ENCODE data around the gene CNTFR. TPM values are rescaled to one million over a fixed set of nuclear protein-coding genes. Genes with fewer than 3 reads are reported as not detected.

Gene CNTFR
- total and polyA plus RNA-seq, 2 of the 8 experiments (the other 6 are each of a cell fraction or from before 2014, with no cell fraction given): 1.2 to 4.2 TPM

DNA sequence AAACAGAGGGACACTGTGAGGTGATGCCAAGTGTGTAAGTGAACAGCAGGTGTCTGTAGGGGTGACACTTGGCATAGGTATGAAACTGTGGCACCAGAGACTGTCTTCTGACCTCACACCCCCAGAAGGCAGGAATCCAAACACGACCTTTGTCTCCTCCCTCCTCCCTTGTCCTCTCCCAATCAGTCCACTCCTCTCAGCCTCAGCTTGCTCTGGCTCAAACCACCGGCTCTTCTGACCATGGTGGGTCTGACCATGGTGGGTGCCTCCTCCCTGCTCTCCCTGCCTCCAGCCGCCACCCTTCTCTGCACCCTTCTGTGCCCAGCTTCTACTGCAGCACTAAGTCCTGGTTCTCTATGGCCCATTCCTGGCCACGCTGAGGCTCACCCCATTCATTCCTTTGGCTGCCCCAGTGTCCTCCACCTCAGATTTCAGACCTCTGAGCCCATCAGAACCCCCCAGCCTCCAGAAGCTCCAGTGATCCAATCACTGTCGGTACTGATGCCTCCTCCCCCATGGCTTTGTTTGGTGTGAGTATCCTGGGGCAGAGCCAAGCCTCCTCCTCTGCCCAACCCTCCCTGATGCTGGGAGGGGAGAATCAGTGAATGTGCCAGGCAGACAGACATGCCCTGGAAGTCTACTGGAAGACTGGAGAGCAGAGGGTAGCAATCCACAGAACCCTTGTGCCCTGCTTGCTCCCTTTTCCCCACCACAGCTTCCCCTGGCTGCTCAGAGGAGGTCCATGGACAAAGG is 41.1 kb upstream of the CNTFR start (continued):
- TF ChIP-seq, protein P1, sequence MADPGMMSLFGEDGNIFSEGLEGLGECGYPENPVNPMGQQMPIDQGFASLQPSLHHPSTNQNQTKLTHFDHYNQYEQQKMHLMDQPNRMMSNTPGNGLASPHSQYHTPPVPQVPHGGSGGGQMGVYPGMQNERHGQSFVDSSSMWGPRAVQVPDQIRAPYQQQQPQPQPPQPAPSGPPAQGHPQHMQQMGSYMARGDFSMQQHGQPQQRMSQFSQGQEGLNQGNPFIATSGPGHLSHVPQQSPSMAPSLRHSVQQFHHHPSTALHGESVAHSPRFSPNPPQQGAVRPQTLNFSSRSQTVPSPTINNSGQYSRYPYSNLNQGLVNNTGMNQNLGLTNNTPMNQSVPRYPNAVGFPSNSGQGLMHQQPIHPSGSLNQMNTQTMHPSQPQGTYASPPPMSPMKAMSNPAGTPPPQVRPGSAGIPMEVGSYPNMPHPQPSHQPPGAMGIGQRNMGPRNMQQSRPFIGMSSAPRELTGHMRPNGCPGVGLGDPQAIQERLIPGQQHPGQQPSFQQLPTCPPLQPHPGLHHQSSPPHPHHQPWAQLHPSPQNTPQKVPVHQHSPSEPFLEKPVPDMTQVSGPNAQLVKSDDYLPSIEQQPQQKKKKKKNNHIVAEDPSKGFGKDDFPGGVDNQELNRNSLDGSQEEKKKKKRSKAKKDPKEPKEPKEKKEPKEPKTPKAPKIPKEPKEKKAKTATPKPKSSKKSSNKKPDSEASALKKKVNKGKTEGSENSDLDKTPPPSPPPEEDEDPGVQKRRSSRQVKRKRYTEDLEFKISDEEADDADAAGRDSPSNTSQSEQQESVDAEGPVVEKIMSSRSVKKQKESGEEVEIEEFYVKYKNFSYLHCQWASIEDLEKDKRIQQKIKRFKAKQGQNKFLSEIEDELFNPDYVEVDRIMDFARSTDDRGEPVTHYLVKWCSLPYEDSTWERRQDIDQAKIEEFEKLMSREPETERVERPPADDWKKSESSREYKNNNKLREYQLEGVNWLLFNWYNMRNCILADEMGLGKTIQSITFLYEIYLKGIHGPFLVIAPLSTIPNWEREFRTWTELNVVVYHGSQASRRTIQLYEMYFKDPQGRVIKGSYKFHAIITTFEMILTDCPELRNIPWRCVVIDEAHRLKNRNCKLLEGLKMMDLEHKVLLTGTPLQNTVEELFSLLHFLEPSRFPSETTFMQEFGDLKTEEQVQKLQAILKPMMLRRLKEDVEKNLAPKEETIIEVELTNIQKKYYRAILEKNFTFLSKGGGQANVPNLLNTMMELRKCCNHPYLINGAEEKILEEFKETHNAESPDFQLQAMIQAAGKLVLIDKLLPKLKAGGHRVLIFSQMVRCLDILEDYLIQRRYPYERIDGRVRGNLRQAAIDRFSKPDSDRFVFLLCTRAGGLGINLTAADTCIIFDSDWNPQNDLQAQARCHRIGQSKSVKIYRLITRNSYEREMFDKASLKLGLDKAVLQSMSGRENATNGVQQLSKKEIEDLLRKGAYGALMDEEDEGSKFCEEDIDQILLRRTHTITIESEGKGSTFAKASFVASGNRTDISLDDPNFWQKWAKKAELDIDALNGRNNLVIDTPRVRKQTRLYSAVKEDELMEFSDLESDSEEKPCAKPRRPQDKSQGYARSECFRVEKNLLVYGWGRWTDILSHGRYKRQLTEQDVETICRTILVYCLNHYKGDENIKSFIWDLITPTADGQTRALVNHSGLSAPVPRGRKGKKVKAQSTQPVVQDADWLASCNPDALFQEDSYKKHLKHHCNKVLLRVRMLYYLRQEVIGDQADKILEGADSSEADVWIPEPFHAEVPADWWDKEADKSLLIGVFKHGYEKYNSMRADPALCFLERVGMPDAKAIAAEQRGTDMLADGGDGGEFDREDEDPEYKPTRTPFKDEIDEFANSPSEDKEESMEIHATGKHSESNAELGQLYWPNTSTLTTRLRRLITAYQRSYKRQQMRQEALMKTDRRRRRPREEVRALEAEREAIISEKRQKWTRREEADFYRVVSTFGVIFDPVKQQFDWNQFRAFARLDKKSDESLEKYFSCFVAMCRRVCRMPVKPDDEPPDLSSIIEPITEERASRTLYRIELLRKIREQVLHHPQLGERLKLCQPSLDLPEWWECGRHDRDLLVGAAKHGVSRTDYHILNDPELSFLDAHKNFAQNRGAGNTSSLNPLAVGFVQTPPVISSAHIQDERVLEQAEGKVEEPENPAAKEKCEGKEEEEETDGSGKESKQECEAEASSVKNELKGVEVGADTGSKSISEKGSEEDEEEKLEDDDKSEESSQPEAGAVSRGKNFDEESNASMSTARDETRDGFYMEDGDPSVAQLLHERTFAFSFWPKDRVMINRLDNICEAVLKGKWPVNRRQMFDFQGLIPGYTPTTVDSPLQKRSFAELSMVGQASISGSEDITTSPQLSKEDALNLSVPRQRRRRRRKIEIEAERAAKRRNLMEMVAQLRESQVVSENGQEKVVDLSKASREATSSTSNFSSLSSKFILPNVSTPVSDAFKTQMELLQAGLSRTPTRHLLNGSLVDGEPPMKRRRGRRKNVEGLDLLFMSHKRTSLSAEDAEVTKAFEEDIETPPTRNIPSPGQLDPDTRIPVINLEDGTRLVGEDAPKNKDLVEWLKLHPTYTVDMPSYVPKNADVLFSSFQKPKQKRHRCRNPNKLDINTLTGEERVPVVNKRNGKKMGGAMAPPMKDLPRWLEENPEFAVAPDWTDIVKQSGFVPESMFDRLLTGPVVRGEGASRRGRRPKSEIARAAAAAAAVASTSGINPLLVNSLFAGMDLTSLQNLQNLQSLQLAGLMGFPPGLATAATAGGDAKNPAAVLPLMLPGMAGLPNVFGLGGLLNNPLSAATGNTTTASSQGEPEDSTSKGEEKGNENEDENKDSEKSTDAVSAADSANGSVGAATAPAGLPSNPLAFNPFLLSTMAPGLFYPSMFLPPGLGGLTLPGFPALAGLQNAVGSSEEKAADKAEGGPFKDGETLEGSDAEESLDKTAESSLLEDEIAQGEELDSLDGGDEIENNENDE (IDR thresholded peaks at IDR 0.05; ENCODE audit: insufficient replicate concordance, low read length): no peak
- no peak for TF ChIP-seq CTCF (IDR thresholded peaks at IDR 0.05; ENCODE audit: control extremely low read depth in 1 of 3, insufficient read depth in 1 of 3, low read depth in 1 of 3, low read length in 3 of 3)
- no peak for TF ChIP-seq ASH2L (IDR thresholded peaks at IDR 0.05; ENCODE audit: low read length)
- TF ChIP-seq, protein P2, sequence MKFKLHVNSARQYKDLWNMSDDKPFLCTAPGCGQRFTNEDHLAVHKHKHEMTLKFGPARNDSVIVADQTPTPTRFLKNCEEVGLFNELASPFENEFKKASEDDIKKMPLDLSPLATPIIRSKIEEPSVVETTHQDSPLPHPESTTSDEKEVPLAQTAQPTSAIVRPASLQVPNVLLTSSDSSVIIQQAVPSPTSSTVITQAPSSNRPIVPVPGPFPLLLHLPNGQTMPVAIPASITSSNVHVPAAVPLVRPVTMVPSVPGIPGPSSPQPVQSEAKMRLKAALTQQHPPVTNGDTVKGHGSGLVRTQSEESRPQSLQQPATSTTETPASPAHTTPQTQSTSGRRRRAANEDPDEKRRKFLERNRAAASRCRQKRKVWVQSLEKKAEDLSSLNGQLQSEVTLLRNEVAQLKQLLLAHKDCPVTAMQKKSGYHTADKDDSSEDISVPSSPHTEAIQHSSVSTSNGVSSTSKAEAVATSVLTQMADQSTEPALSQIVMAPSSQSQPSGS (IDR thresholded peaks at IDR 0.05; ENCODE audit: low read length): no peak
- no peak for TF ChIP-seq JUN (IDR thresholded peaks at IDR 0.05; ENCODE audit: low read depth, low read length)

Data from H1 (cell line).